DMS79 (cell line): Measurements from ENCODE around the gene ABCB11.
"Not testable (repeated sequence)": the region's sequence is repeated elsewhere in the genome, so short reads cannot be mapped to it uniquely, and the experiment has no call there.

Experiments used
- DNase-seq: peaks from one replicate; lab custom pipeline; 2025; lab: John Stamatoyannopoulos, UW

Gene ABCB11

GRCh38 chr2:169031202-169031601 lies at the start of gene ABCB11:
TSS of gene ABCB11 (minus strand) at chr2:169031324. CDS start at chr2:169018125, 13,199 bp downstream.
- DNase-seq = no peak

GRCh38 chr2:169080250-169081069 lies 49.3 kb upstream of the ABCB11 start:
- DNase-seq = no peak

DNA sequence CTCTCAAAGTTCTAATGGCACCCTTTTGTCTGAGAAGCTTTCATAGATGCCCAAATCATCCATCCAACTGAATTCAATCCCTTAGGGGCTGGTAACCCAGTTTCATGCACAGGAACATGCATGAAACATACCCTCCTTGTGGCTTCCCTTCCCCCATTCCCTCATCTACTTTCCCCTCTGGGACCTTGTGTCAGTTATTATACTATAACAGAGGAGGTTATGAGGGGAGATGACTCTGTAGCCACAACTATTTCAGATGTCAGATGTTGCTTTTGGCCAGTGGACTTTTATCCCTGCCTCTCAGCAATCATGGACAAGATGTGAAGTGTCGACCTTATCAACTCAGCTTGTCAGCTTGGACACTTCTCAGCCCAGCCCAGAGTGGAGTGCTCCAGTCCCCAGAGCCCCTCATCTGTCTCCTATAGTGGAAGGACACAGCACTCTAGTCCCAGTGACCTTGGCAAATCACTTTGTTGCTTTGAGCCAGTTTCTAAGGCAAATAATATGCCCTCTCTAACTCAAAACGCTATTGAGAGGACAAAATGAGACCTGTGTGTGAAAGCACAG lies 46.6 kb upstream of the ABCB11 start:
- DNase-seq = no peak

DNA sequence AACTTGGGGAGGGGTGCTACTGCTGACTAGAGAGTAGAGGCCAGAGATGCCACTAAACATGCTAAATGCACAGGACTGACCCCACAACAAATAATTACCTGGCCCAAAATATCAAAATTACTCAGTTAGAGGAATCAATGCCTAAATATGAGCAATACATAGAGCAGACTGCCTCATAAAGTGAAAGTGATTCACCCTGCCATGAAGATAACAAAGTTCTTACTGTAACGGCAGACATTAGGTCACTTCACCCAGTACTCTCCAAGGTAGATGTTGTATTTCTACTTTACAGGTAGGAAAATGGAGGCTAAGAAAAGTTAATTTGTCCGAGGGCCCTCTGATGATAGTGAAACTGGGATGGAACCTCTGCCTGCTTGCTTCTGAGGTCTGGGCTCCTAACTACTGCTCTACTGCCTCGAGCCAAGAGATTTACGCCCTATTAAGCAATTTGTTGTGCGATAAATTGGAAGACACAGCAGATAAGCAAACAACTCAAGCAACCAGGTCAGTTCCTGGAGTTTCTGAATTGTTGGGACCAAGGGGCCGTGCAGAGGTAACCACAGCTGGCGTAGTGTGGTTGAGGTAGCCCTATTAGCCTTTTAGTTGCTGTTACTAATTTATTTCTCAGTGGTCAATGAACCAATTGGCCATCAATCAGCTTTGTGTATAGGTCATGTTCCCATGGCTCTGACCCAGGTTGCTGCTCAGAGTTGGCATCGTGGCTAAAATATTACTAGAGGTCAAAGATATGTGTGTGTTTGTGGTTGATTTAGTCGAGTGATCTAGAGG lies 43.0 kb upstream of the ABCB11 start:
- no peak for DNase-seq

GRCh38 chr2:169073211-169073962 lies 42.3 kb upstream of the ABCB11 start:
- DNase-seq = no peak

DNA sequence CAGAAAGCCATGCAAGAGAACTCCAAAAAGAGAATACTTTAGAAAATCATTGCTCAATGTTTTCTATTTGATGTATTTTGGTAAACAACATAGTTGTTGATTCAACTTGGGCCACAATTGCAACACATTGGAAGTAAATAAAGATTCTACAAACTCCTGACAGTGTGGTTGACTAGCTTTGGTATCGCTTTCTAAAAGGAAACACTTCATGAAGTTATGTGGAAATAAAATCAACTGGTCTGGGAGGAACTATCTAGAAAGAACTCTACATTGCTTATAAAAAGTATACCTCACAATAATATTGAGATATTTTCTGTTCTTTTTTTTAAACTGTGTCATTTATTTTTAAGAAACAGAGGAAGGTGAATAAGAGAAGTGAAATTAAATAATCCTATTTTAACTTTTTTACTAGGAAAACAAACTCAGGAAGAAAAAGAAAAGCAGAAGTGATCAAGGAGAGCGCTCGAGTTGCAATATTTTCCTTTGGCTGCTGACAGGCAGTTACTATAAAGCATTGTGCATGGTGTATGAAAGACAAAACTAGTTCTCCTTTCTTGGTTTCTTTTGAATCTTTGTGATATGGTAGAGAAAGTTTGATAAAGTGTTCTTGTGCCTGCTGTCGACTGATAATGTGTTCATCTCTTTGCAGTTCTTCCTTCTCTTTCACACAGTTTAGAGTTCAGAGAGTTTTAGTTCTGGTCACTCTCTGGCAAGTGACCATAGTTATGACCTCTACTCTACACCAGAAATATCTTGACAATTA lies 41.2 kb upstream of the ABCB11 start:
- DNase-seq = no peak

GRCh38 chr2:169071455-169071854 lies 40.3 kb upstream of the ABCB11 start:
- DNase-seq = no peak

- DNase-seq = no peak
Observed at GRCh38 chr2:169069833-169070232, 38.7 kb upstream of the ABCB11 start.

DNA sequence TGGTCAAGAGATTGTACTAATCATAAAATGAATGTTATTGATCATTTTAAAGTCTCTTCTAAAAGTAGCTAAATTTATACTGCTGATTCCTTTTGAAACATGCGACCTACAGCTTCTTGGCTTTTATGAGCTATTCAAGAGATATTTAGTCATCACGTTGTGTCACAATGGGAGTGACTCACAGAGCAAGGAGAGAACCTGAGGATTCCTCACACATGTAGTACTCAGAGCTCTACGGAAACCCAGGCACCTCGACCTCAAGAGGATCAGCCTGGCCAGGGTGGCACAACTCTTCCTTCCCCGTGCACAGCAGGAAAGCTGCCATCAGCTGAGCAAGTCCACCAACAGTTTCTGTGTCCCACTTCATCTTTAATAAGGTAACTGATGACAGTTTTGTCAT lies 38.2 kb upstream of the ABCB11 start, which contains the start of gene DHRS9:
DHRS9 (plus strand) TSS at position 223 of the 400 bp plus-strand sequence. CDS start 12,019 bp downstream, outside the sequence.
- DNase-seq = no peak

GRCh38 chr2:169066897-169067296 lies 35.8 kb upstream of the ABCB11 start:
- DNase-seq = no peak

DNA sequence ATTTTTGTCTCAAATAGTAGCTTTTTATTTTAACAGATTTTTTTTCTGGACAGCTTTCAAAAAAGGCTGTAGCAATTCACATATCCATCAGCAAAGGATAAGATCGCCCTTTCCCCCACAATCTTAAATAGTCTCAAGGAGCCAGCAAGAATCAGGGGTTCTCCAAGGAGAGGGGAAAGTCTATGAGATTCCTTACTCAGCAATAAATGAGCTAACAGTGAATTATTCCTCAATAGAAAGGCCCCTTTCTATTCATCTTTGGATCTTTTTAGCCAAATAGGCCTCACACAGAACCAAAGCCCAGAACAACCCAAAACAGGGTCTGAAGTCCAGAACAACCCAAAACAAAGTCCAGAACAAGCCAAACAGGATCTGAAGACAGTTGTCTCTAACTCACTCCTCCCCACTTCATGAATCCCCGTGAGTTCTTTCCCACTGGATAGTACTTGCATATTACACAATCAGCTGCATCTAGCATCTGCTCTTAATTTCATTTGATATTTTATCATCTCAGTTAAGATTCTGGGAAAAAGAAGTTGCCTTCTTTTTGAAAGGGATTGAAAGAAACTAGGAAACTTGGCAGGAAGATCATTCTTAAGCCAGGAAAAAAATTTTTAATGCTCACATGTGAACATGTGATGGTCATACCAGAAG lies 34.9 kb upstream of the ABCB11 start:
- DNase-seq = no peak

GRCh38 chr2:169065422-169065821 lies 34.3 kb upstream of the ABCB11 start:
- DNase-seq = no peak

DNA sequence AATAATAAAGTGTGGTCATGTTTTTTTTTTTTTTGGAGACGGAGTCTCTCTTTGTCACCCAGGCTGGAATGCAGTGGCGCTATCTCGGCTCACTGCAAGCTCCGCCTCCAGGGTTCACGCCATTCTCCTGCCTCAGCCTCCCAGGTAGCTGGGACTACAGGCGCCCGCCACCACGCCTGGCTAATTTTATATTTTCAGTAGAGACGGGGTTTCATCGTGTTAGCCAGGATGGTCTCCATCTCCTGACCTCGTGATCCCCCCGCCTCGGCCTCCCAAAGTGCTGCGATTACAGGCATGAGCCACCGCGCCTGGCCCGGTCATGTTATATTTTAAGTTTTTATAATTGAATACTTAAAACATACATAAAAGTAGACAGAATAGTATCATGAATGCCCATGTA lies 33.1 kb upstream of the ABCB11 start:
- DNase-seq = not testable (repeated sequence)

GRCh38 chr2:169054575-169054974 lies 23.5 kb upstream of the ABCB11 start:
- not testable (repeated sequence) for DNase-seq

DNA sequence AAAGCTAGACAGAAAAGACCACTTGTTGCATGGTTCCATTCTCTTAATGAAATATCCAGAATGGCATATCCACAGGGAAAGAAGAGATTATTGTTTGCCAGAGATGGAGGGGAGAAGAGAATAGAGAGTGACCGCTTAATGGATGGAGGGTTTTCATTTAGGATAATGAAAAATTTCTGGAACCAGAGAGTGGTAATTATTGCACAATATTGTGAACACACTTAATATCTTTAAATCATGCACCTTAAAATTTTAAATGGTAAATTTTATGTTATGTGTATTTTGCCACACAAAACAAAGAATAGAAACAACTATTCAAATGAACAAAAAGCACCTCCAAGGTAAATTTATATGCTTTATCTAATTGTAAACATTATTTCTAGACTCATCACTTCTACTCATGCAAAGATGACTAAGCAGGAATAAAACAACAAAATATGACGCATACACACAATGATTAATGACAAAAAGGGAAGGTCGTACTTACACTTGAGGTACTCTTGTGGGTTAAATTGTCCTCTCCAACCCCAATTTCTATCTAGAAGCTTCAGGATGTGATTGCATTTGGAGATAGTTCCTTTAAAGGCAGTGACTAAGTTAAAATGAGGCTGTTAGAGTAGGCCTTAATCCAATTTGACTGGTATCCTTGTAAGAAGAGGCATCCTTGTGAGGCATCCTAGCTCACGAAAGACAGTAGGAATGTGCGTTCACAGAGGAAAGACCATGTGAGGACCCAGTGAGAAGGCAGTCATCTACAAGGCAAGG lies 19.5 kb upstream of the ABCB11 start:
- no peak for DNase-seq

DNA sequence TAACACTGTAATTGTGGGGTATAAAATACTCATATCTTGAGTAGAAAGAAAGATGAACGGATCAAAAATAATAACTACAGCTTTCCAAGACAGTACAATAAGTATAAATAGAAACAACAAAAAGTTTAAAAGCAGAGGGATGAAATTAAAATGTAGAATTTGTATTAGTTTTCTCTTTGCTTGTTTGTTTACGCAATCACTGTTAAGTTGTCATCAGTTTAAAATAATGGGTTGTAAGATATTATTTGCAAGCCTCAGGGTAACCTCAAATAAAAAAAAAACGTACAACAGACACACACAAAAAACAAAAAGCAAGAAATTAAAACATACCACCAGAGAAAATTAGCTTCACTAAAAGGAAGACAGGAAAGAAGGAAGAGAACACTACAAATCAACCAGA lies 18.0 kb upstream of the ABCB11 start:
- DNase-seq = no peak

DNA sequence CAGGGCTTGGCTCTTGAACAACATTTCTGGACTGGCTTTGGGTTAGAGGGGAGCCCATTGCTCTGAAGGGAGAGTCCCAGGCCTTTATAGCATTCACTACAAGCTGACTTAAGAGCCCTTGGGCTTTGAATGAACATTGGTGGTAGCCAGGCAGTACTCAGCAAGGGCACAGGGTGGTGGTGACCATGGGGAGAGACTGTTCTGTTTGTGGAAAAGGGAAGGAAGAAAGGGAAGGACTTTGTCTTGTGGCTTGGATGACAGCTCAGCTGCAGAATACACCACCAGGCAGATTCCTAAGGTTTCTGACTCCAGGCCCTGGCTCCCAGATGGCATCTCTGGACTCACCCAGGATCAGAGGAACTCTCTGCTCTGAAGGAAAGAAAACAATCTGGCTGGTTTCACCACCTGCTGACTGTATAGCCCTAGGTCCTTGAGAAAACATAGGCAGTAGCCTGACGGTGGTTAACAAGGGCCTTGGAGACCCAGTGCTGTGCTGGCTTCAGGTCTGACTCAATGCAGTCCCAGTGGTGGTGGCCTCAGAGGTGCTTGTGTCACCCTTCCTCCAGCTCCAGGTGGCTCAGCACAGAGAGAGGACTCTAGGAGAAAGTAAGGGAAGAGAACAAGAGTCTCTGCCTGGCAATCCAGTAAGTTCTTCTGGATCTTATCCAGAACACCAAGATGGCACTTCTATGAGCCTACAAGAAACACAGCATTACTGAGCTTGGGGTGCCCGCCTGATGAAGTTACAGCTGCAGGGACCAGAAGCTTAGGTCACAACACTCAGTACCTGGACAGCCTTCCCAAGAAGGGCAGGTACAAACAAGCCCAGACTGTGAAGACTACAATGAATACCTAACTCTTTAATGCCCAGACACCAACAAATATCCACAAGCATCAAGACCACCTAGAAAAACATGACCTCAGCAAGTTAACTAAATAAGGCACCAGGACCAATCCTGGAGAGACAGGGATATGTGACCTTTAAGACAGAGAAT lies 16.4 kb upstream of the ABCB11 start:
- DNase-seq = no peak

DNA sequence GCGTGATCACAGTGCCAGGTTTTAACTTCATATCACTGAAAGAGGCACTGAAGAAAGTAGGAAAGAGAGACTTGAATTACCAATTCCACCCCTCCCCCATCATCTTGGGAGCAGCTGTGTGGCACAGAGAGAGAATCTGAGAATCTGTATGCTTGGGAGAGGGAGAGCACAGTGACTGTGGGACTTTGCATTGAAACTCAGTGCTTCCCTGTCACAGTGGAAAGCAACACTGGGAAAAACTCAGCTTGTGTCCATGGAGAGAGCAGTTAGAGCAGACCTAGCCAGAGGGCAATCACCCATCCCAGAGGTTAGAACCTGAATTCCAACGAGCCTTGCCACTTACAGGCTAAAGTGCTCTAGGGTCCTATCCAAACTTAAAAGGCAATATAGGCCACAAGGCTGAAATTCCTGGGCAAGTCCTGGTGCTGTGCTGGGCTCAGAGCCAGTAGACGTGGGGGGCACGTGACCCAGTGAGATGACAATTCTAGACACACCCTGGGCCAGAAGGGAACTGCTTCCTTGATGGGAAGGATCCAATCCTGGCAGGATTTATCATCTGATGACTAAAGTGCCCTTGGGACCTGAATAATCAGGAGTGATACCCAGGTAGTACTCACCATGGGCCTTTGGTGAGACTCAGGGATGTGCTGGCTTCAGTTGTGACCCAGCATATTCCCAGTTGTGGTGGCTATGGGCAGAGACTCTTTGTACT lies 15.5 kb upstream of the ABCB11 start:
- no peak for DNase-seq
